ENCODE results near the gene SWT1. TPM values are rescaled to one million over a fixed set of nuclear protein-coding genes. Genes with fewer than 3 reads are reported as not detected.

SWT1 gene
- total and polyA plus RNA-seq, 9 of the 15 experiments (the other 6 are each of a cell fraction or from before 2014, with no cell fraction given), result 1.5 to 3.4 (median 2.3) TPM

GRCh38 chr1:185316163-185317033, 159.4 kb downstream of the SWT1 start (continued):
- TF ChIP-seq ZFP1 (CRISPR knock-in tag; IDR thresholded peaks at IDR 0.05) (peak; percentile 23; the same call in 1 of the 2 replicates), ZBTB17 (CRISPR knock-in tag; IDR thresholded peaks at IDR 0.05) (peak; percentile 55; the same call in 1 of the 2 replicates), ZNF133 (CRISPR knock-in tag; IDR thresholded peaks at IDR 0.05) (0 out of 2 replicates have a peak, but pooled peaks have one; percentile 33), MAX (CRISPR knock-in tag; IDR thresholded peaks at IDR 0.05) (peak; percentile 68; the same call in 1 of the 2 replicates), HOMEZ (CRISPR knock-in tag; IDR thresholded peaks at IDR 0.05) (no peak), NR2C2 (CRISPR knock-in tag; IDR thresholded peaks at IDR 0.05) (0 out of 2 replicates have a peak, but pooled peaks have one; percentile 40), NR2C2 (tag; IDR thresholded peaks at IDR 0.05) (no peak), TOE1 (IDR thresholded peaks at IDR 0.05; ENCODE audit: borderline replicate concordance) (no peak), TOE1 (CRISPR knock-in tag; IDR thresholded peaks at IDR 0.05; ENCODE audit: borderline replicate concordance, low read depth) (no peak), KHSRP (IDR thresholded peaks at IDR 0.05) (no peak), HINFP (tag; conservative IDR thresholded peaks at IDR 0.05; ENCODE audit: low read depth) (no peak), SMARCA4 (IDR thresholded peaks at IDR 0.05) (no peak), ZC3H11A (IDR thresholded peaks at IDR 0.05; ENCODE audit: low read depth, low read length) (no peak), ELF1 (tag; IDR thresholded peaks at IDR 0.05) (no peak), NRF1 (conservative IDR thresholded peaks at IDR 0.05 in 1 of 2, IDR thresholded peaks at IDR 0.05 in 1 of 2) (peak; percentile 48 to 49; a peak in 3 of 4 replicates)
- TF ChIP-seq, protein P1, sequence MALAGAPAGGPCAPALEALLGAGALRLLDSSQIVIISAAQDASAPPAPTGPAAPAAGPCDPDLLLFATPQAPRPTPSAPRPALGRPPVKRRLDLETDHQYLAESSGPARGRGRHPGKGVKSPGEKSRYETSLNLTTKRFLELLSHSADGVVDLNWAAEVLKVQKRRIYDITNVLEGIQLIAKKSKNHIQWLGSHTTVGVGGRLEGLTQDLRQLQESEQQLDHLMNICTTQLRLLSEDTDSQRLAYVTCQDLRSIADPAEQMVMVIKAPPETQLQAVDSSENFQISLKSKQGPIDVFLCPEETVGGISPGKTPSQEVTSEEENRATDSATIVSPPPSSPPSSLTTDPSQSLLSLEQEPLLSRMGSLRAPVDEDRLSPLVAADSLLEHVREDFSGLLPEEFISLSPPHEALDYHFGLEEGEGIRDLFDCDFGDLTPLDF (CRISPR knock-in tag; IDR thresholded peaks at IDR 0.05), result no peak
- TF ChIP-seq, protein P2, sequence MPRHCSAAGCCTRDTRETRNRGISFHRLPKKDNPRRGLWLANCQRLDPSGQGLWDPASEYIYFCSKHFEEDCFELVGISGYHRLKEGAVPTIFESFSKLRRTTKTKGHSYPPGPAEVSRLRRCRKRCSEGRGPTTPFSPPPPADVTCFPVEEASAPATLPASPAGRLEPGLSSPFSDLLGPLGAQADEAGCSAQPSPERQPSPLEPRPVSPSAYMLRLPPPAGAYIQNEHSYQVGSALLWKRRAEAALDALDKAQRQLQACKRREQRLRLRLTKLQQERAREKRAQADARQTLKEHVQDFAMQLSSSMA (CRISPR knock-in tag; IDR thresholded peaks at IDR 0.05), result no peak
